Keratinocyte (primary cell): ENCODE data around the gene NPAS3.

Source experiments
- EZH2 ChIP-seq: IDR thresholded peaks from one replicate; pipeline ENCODE4 v1.6.1; 2012; ENCODE audit warnings: inconsistent platforms, mild to moderate bottlenecking, low read length, moderate library complexity
- TF ChIP-seq, protein P1 (sequence below), 3 experiments: IDR thresholded peaks in 1 of 3; conservative IDR thresholded peaks in 1 of 3; optimal IDR thresholded peaks in 1 of 3; 2 replicates in 2 of 3; 3 replicates in 1 of 3; pipeline versions ENCODE3 to v1.5.1; 2011; ENCODE audit warnings: low read length in 3 of 3, mild to moderate bottlenecking in 3 of 3, moderate library complexity in 2 of 3, control low read depth in 1 of 3, inconsistent platforms in 1 of 3; ENCODE audit not compliant: insufficient read depth in 2 of 3; ENCODE audit errors: extremely low read depth in 1 of 3

DNA sequence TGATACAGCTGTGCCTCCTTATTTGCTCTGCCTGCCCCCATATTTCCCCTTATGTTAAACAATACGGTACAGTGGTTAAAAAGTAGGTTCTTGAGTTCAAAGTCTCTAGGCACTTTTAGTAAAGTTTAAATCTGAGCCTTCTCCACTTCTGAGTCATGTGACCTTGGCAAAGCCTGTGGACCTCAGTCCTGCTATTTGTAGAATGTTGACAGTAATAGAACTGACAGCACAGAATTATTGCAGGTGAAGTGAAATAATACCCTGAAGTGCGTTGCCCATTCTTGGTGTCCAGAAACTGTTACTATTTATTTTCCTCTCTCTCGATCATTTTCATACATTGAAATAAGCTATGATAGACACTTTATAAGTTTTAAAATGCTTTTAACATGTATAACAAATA lies 512.5 kb downstream of the NPAS3 start:
- TF ChIP-seq EZH2 = no peak
- TF ChIP-seq, protein P1, sequence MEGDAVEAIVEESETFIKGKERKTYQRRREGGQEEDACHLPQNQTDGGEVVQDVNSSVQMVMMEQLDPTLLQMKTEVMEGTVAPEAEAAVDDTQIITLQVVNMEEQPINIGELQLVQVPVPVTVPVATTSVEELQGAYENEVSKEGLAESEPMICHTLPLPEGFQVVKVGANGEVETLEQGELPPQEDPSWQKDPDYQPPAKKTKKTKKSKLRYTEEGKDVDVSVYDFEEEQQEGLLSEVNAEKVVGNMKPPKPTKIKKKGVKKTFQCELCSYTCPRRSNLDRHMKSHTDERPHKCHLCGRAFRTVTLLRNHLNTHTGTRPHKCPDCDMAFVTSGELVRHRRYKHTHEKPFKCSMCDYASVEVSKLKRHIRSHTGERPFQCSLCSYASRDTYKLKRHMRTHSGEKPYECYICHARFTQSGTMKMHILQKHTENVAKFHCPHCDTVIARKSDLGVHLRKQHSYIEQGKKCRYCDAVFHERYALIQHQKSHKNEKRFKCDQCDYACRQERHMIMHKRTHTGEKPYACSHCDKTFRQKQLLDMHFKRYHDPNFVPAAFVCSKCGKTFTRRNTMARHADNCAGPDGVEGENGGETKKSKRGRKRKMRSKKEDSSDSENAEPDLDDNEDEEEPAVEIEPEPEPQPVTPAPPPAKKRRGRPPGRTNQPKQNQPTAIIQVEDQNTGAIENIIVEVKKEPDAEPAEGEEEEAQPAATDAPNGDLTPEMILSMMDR (optimal IDR thresholded peaks at IDR 0.05 in 1 of 3, IDR thresholded peaks at IDR 0.05 in 1 of 3, conservative IDR thresholded peaks at IDR 0.05 in 1 of 3; ENCODE audit: extremely low read depth in 1 of 3, insufficient read depth in 2 of 3, low read length in 3 of 3) = no peak
